Mucosa of descending colon (tissue), 3 donors: Measurements from ENCODE around the gene ZNF582. TPM values are rescaled to one million over a fixed set of nuclear protein-coding genes. Genes with fewer than 3 reads are reported as not detected.

Experiments
- ATAC-seq: fragments of 200-7000 bp; cut with Tn5 transposase; one replicate; pipeline ENCODE4 v1.9.1; 2020; ENCODE audit warnings: mild to moderate bottlenecking, moderate library complexity
- DNase-seq, 3 donors: peaks; one replicate each; pipeline ENCODE4 v3.0.0-alpha.2; 2020
- H3K36me3 ChIP-seq: fragments of 200-600 bp; one replicate; pipeline ENCODE4 v1.8.0; 2021; ENCODE audit warnings: low read depth, mild to moderate bottlenecking
- H3K4me1 ChIP-seq: fragments of 200-600 bp; one replicate; pipeline ENCODE4 v1.8.0; 2021; ENCODE audit warnings: low read depth, mild to moderate bottlenecking
- H3K4me3 ChIP-seq: fragments of 200-600 bp; one replicate; pipeline ENCODE4 v1.8.0; 2021; ENCODE audit warnings: mild to moderate bottlenecking
- H3K9me3 ChIP-seq: fragments of 200-600 bp; one replicate; pipeline ENCODE4 v1.8.0; 2021; ENCODE audit warnings: mild to moderate bottlenecking
- intact Hi-C, 2 donors: fragments of 100-400 bp; cut with DNase I in 1 of 2; cut with micrococcal nuclease in 1 of 2; formaldehyde crosslinking; loops; one replicate each; pipeline versions ENCODE4 v1.11.0 to v1.11.1; 2022; cut with DNase I, micrococcal nuclease
- total RNA-seq, 3 donors: library from RNA; stranded (reverse); fragmentation: NEBNext Ultra II Directional in 2 of 3; extraction: Animal tissue kit (Norgen Biotek cat#: 25700) in 2 of 3; gene quantifications; one replicate each; pipeline versions ENCODE4 v1.2.1 to v1.2.4, GENCODE V29; 2021 to 2023
- TF ChIP-seq, protein P1 (sequence below): fragments of 200-600 bp; IDR thresholded peaks from one replicate; pipeline ENCODE4 v1.8.0; 2022; ENCODE audit warnings: antibody characterized with exemption, mild to moderate bottlenecking
- donor health status: DM: no; HTN: no; CAD: no; lungs with moderate emphysema.
- donor health status: DM: no; HTN: no; CAD: no.
- donor health status: DM: no; HTN: yes; CAD: no.

The ZNF582 gene
- total RNA-seq, 3 donors from 2014 or later: 1.4 to 6.6 (median 1.6) TPM

GRCh38 chr19:56333506-56333905, 59.8 kb downstream of the ZNF582 start:
- H3K9me3 ChIP-seq: peaks cover 5% of the 10 kb centered on the region
- H3K36me3 ChIP-seq: no peaks in the 10 kb centered on the region
- H3K4me3 ChIP-seq: no peak overlapping the region
- DNase-seq (peak in 1 of 3 donors; percentile 92), ATAC-seq (peak; percentile 81)
- H3K4me1 ChIP-seq: no peaks in the 10 kb centered on the region
- intact Hi-C loops: no loop called here
- TF ChIP-seq, protein P1, sequence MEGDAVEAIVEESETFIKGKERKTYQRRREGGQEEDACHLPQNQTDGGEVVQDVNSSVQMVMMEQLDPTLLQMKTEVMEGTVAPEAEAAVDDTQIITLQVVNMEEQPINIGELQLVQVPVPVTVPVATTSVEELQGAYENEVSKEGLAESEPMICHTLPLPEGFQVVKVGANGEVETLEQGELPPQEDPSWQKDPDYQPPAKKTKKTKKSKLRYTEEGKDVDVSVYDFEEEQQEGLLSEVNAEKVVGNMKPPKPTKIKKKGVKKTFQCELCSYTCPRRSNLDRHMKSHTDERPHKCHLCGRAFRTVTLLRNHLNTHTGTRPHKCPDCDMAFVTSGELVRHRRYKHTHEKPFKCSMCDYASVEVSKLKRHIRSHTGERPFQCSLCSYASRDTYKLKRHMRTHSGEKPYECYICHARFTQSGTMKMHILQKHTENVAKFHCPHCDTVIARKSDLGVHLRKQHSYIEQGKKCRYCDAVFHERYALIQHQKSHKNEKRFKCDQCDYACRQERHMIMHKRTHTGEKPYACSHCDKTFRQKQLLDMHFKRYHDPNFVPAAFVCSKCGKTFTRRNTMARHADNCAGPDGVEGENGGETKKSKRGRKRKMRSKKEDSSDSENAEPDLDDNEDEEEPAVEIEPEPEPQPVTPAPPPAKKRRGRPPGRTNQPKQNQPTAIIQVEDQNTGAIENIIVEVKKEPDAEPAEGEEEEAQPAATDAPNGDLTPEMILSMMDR: peak; percentile 24

Other genes starting within 250 kb of the ZNF582 start
- not detected for gene GALP, start 217.5 kb downstream of the ZNF582 start, total RNA-seq
- not detected for gene ZSCAN5B, start 195.8 kb downstream of the ZNF582 start, total RNA-seq
- gene ZSCAN5C, start 191.3 kb downstream of the ZNF582 start, total RNA-seq: not detected
- gene EDDM13, start 120.8 kb downstream of the ZNF582 start, total RNA-seq: not detected
- gene ZSCAN5A, start 78.7 kb downstream of the ZNF582 start, total RNA-seq: 10 to 100 TPM; 10.5 to 24.0 (median 14.3) TPM
- gene ZNF583, start 10.8 kb upstream of the ZNF582 start, total RNA-seq: 10 to 100 TPM in 1 of 3 donors, 1 to 10 TPM in 2; 1.4 to 11.2 (median 2.1) TPM
- 10 to 100 TPM in 1 of 3 donors, under 1 TPM in 2; 0.41 to 10.5 (median 0.61) TPM for gene ZNF667, start 83.8 kb upstream of the ZNF582 start, total RNA-seq
- 10 to 100 TPM in 1 of 3 donors, 1 to 10 TPM in 2; 2.8 to 14.7 (median 4.2) TPM for gene ZNF471, start 114.3 kb upstream of the ZNF582 start, total RNA-seq
- 1 to 10 TPM; 1.6 to 9.6 (median 3.6) TPM for gene ZFP28, start 145.4 kb upstream of the ZNF582 start, total RNA-seq
- gene ZNF470, start 173.9 kb upstream of the ZNF582 start, total RNA-seq: 1 to 10 TPM; 1.6 to 6.7 (median 2.2) TPM
- 10 to 100 TPM in 1 of 3 donors, 1 to 10 TPM in 2; 2.8 to 12.2 (median 3.2) TPM for gene ZNF71, start 201.8 kb upstream of the ZNF582 start, total RNA-seq
- under 1 TPM in 2 of 3 donors, not detected in 1; 0.38 to 0.47 TPM for gene SMIM17, start 249.6 kb upstream of the ZNF582 start, total RNA-seq